Right renal pelvis (tissue), 4 donors: ENCODE measurements around the gene TAF4. TPM values are rescaled to one million over a fixed set of nuclear protein-coding genes. Genes with fewer than 3 reads are reported as not detected.
"Not testable (repeated sequence)": the region's sequence is repeated elsewhere in the genome, so short reads cannot be mapped to it uniquely, and the experiment has no call there.

Experiments
- DNase-seq, 4 donors: peaks; one replicate each; pipeline ENCODE4 v3.0.0-alpha.2; 2013; ENCODE audit warnings: low read depth in 4 of 4, low spot score in 3 of 4, missing footprints in 1 of 4
- polyA plus RNA-seq, 4 donors: library from polyadenylated mRNA; unstranded; fragments of 120-200 nt; gene quantifications; one replicate each; pipeline ENCODE4 v1.2.1, GENCODE V29; 2013; ENCODE audit not compliant: insufficient read length in 4 of 4

The TAF4 gene
- polyA plus RNA-seq, 4 donors = 16.7 to 20.9 (median 17.7) TPM

DNA sequence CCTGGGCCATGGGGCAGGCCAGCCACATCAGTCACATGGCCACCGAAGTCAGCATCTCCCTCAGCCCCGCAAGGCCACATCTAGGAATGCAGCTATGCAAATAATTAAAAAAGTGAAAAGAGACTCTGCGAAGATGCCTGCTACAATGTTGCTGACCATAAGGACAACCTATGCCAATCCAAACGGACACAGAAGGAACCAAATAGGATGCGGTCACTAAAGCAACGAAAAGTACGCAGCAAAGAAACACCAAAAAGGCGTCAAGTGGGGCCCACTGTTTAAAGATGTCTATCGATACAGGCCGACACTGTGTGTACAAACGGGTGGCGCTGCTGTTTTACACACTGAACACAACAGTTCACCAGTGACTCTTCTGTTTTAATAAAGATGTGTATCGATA lies 56.4 kb downstream of the TAF4 start:
- no peak for DNase-seq

DNA sequence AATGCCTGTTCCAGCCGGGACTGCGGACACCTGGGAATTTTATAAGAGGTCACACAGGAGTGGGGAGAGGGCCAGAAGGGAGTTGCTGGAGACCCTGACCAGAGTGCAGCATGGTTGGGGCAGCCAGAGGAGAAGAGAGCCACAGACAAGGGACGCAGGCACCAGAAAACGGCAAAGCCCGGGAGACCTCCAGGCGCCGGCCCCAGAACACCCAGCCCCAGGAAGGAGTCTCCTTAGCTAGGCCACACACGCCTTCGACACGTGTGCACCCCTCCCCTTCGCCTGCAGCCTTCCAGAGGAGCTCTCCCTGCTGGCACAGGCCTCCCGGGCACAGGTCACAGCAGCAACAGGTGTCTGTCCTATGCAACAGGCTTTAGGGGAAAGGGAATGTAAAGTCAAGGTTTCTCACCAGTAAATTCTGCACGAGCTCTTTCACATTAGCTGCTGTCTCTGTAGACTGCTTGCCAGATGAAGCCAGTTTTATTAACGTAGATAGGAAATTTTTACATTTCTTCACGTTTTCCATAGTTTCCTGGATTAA lies 57.0 kb downstream of the TAF4 start:
- DNase-seq = no peak

DNA sequence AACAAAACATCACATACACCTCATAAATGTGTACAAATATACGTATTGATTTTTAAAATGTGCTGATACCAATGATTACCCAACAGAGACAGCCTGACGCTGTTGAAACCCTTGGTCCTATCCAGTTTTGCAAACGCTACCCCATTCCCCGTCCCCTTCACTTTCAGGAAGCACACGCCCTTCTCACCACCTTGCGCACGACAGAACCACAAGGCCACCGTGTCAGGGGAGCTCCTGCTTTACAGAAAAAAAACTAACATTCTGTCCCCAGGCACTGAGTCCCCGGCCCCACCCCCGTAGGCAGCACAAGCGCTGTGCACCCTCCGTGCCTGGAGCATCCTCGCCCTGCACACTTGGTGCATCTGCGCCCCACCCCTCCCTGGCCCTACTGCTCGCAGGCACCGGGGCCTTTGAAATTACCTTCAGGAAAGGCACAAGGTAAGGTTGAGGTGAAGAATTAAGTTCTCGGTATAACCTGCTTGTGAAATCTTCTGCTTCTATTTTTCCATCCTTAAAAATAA lies 58.5 kb downstream of the TAF4 start:
- DNase-seq = no peak

- DNase-seq = no peak
Measured at GRCh38 chr20:62006482-62006881, 59.2 kb downstream of the TAF4 start.

DNA sequence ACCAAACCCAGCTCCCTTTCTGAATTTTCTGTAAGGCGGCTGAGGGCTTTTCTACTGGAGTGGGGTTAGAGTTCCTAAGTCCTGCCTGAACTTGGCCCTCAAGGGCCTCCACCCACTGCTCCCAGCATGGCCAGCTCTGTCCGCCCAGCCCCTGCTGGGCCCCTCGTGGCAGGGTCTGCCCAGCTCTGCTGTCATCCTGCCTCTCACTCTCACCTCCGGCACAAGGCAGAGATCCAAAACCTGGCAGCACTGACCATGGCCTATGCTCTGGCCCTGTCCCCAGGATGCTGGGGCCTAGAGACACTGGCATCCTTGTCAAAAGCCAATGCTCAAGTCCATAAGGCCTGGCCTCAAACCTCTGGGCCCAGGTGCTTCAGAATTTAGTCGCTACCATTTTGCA lies 61.1 kb downstream of the TAF4 start:
- no peak for DNase-seq

DNA sequence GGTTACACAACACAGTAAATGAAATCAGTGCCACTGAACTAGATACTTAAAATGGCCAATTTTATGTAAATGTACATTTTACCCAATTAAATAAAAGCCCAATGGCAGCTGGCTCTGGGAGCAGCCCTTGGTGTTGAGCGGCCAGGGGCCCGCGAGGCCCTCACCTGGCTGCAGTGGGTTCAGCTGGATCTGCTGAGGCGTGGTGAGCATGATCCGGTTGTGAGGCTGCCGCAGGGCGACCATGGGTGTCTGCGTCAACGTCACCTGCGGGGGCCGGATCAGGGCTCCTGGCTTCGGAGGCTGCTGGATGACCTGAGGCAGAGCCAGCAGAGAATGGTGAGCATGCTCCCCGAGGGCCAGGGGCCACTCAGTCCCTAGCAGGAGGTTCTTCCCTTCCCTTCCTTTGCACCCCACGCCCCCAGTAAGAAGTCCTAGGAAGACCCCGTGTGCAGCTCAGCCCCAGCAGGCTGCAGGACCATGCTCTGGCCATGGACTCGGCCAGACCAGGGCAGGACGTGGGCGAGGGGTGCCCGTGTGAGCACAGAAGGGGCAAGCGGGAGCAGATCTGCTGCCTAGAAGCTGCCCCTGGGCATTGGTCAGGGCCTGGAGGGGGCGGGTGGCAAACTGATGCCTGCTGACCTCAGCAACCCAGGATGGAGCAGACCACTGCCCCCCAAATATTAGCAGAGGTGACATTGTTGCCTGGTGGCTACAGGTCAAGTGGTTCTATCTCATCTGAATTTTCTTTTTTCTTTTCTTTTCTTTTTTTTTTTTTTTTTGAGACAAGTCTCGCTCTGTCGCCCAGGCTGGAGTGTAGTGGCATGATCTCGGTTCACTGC lies 61.9 kb downstream of the TAF4 start:
- DNase-seq = no peak

GRCh38 chr20:62002882-62003480 lies 62.7 kb downstream of the TAF4 start:
- DNase-seq = no peak

- DNase-seq = no peak
Measured at GRCh38 chr20:62001178-62001715, 64.4 kb downstream of the TAF4 start.

- no peak for DNase-seq
Measured at GRCh38 chr20:61998343-61999121, 67.1 kb downstream of the TAF4 start.

- DNase-seq = no peak
Measured at GRCh38 chr20:61997891-61998290, 67.8 kb downstream of the TAF4 start.

DNA sequence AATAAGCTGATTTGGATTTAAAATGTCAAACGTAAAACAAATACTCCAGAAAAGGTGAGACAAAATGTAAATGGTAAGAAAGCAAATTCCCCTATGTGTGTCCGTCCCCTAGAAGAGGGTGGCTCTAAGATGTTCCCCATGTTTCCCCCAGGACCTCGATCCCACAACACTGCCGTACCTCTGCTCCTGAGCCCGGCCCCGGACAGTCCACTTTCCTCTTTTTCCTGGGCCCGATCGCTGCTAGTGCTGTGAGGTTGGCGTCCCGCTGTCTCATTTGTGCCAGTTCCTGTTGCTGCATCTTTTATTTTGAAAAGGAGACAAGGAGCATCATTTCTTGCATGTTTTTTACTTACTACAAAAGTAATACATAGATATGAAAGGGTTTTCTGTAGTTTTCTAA lies 68.3 kb downstream of the TAF4 start:
- DNase-seq = no peak

- no peak for DNase-seq
Measured at GRCh38 chr20:61994546-61994945, 71.1 kb downstream of the TAF4 start.

DNA sequence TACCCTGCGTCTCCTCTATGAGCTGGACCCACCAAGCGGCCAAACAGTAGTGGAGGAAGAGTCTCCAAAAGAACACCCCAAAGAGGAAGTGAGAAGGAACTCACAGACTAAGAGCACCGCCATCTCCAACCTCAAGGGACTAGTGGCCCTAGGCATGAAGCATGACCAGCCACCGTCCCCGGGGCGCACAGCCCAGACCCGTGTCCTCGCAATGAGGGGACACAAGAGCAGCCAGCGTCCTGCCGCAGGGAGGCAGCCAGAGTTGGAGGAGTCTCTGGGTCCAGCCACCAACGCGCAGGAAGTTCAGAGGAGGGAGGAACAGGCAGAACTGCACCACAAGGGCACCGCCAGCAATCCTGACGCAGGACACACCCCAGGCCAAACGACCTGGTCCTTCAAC lies 72.6 kb downstream of the TAF4 start:
- DNase-seq = no peak

DNA sequence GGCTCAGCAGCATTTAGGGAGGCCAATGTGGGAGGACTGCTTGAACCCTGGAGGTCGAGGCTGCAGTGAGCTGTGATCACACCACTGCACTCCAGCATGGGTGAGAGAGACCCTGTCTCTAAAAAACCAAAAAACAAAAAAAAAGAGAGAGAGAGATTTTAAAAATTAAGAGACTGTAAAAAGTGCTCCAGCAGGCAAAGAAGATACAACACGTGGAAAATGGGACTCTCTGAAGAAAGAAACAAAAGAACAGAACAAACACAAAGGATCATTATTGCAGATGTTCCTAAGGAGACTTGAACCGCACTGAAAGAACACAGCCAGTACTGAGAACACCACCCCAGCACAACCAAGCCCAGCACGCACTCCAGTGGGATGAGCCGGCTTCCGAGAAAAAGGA lies 74.2 kb downstream of the TAF4 start:
- DNase-seq = no peak

GRCh38 chr20:61990484-61990883 lies 75.2 kb downstream of the TAF4 start:
- DNase-seq = no peak

GRCh38 chr20:61989741-61990140 lies 75.9 kb downstream of the TAF4 start:
- no peak for DNase-seq

DNA sequence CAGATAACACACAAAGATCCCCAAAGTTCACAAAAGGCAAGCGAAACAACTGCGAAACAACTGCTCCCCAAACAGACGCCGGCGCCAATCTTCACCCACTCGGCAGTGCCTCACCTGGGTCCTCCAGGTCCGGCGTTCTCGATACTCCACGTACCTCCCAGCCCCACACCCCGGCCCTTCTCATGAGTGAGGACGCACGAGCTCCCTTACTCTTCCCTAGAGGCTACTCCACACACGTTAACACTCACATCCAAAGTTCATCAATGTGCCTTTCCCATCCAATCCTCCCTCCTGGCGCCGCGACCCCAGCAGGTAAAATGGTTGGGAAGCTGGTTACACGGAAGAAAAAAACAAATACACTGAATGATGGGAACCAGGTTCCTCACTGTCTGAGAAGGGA lies 77.0 kb downstream of the TAF4 start:
- no peak for DNase-seq

DNA sequence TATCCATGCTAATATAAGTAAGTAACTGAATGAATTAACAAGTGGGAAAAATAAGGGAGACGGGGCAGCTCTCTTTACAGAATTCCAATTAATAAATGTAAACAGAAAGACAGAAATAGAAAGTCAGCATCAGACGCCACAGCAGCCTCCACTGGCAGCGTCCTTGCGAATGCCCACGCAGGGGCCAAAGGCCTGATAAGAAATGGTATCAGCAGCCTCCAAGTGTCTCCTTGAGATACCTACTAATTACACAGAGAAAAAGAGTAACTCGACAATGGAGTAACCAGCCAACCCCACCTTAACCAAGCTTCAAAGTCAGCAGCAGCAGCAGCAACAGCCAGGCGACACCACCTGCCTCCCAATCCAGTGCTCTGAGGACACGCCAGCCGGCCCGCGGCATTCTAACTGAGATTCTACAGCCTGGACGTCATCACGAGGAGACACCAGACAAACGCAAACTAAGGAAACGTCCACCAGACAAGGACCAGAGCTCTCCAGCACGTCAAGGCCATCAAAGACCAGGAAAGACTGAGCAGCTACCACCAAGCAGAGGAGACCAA lies 78.8 kb downstream of the TAF4 start:
- no peak for DNase-seq

- no peak for DNase-seq
Measured at GRCh38 chr20:61985096-61985495, 80.6 kb downstream of the TAF4 start.

DNA sequence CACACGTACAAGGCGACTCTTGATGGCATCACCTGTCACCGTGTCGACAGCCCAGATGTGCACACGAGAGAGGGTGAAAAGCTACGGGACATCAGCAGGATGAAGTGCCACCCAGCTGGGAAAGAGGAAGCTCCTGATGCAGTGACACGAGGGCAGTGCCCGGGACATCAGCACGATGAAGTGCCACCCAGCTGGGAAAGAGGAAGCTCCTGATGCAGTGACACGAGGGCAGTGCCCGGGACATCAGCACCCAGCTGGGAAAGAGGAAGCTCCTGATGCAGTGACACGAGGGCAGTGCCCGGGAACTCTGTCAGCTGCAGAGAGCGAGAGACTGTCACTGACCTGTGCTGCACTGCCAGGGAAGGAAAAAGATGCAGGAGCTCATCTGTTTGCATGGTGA lies 81.2 kb downstream of the TAF4 start:
- DNase-seq = not testable (repeated sequence)
